ENCODE measurements around the gene MTFR1L.
A peak's percentile ranks its signal among the peaks of the same experiment; 100 is the strongest.

The MTFR1L gene

DNA sequence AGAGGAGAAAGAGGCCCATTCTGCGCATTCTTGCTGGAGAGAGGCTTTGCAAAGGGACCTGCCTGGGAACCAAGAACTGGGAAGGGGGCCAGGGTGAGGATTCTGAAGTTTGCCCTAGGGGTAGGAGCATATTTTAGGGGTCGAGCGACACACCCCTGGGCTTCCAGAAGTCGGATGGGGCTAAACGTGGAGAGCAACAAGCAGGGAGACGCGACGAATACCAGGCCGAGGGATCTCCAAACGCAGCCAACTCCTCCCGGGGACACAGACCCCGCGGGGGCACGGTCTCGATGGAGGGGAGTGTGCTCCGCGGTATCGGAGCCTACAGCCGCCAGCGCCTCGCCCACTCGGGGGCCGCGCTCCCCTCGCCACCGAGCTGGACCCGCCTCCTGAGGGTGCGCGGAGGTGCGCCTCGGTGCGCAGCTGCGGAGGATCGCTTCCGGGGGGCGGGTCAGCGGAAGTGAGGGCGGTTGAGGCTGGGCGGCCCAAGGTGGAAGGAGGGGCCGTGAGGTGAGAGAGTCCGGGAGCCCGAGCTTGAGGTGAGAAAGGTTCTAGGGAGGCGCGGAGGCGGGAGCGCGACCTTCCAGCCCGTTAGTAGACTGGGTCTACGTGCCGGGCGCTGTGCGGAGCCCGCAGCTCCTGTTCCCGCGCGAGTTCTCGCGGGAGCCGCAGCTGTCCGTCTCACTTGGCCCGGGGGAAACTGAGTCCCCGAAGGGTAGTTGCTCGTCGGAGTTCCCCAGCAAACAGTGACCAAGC is at the start of gene MTFR1L:
Gene MTFR1L (plus strand): TSS at position 464 of the 756 bp plus-strand sequence. CDS start 3,151 bp downstream, outside the sequence.
- CTCF ChIA-PET = interaction anchor here (1.9 to 6.0 kb wide), 5 partner anchors 10 to 76 kb away, joined by 5 to 26 read pairs (median 7); no protein-coding TSS in a partner anchor
- peak; percentile 98 for DNase-seq (ENCODE audit: extremely low spot score)
- POLR2A ChIA-PET = no interaction called here
- TF ChIP-seq, protein P1, sequence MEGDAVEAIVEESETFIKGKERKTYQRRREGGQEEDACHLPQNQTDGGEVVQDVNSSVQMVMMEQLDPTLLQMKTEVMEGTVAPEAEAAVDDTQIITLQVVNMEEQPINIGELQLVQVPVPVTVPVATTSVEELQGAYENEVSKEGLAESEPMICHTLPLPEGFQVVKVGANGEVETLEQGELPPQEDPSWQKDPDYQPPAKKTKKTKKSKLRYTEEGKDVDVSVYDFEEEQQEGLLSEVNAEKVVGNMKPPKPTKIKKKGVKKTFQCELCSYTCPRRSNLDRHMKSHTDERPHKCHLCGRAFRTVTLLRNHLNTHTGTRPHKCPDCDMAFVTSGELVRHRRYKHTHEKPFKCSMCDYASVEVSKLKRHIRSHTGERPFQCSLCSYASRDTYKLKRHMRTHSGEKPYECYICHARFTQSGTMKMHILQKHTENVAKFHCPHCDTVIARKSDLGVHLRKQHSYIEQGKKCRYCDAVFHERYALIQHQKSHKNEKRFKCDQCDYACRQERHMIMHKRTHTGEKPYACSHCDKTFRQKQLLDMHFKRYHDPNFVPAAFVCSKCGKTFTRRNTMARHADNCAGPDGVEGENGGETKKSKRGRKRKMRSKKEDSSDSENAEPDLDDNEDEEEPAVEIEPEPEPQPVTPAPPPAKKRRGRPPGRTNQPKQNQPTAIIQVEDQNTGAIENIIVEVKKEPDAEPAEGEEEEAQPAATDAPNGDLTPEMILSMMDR (IDR thresholded peaks at IDR 0.05; ENCODE audit: control extremely low read depth, extremely low read depth, low read depth, missing control alignments) = no peak

DNA sequence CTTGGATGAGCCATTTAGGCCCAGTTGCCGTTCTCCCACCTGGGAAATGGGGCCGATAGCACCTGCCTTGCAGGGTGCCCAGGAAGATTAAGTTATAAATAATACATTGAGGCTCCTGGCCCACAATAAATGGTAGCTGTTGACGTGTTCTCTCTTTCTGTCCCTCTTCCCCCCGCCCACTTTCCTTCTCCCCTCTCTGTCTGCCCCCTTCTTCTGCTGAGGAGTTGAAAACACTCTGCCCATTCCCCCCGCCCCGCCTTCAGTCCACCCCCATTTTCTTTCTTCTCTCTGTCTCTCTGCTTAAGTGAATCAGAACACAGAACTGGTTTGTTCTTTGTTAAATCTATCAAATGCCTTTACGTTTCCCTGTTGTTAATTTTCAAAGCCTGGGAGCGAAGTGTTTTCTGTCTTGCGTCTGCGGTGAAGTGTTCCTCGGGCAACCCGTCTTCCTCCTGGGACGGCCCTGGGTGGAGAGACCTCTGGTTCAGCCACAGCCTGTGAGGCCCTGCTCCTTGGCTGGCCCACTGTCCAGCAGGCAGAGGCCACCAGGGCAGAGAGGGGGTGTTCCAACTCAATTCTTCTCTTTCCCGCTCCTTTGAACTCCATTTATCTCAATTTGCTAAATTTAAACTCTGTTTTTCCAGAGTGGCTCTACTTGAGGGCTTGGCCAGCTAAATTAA is 49.1 kb upstream of the MTFR1L start:
- POLR2A ChIA-PET = no interaction called here
- TF ChIP-seq, protein P1 (IDR thresholded peaks at IDR 0.05; ENCODE audit: control extremely low read depth, extremely low read depth, low read depth, missing control alignments) = no peak
- no peak for DNase-seq (ENCODE audit: extremely low spot score)
- CTCF ChIA-PET = interaction anchor here (1.5 kb wide), 1 partner anchor 28 kb away, joined by 3 read pairs; no protein-coding TSS in a partner anchor

DNA sequence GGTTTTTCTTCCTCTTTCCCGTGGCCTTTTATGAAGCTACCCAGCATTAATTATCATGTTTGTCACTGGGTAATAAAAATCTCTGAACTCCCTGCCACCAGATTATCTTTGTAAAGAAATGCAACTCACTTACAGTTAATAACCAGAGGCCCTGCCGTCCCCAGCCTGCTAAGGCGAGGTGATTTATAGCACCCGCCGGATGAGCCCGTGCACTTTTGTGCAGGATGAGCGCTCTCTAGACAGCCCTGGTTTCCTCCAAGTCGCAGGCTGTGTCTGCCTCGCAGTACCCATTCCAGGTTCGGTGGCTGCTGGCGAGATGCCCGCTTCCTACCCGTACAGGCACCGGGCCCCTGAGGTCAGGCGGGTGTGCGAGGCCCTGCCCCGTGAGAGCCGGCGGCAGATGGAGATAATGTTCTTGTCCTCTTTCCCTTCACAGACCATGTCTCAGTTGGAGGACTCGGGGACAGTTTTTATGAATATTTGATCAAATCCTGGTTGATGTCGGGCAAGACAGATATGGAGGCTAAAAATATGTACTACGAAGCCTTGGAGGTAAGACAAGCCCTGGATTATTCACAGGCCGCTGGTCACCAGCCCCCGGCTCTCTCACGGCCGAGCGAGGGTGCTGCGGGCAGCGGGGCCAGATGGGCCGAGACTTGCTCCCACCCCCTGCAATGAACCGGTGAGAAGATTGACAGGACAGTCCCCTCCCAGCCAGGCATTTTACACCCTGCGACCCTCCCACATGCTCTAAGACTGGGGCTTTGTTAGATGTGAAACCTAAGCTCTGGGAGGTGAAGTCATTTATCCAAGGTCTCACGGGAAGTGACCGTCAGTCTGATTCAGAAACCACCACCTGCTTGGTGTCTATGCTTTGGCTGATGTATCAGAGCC is 48.3 kb upstream of the MTFR1L start:
- TF ChIP-seq, protein P1 (IDR thresholded peaks at IDR 0.05; ENCODE audit: control extremely low read depth, extremely low read depth, low read depth, missing control alignments) = no peak
- CTCF ChIA-PET = interaction anchor here (0.8 to 1.5 kb wide), 2 partner anchors 18 to 27 kb away, joined by 3 read pairs; no protein-coding TSS in a partner anchor

DNA sequence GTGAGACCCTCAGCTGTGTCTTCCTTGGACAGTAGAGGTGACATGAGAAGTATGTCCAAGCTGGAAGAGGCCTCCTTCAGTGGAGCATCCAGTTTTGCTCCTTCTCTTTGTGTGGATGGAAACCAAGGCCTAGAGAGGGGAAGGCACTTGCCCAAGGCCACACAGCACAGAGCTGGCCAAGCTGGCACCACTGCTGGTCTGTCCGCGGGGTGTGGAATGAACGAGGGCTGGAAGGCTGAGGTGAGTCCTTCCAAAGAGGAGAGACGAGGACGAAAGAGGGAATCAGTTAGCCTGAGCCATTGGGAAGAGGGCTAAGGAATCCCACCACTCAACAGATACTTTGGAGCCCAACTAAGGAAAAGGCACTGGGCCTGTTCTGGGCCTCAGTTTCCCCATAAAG is 47.6 kb upstream of the MTFR1L start:
- CTCF ChIA-PET = interaction anchor here (0.8 kb wide), 1 partner anchor 17 kb away, joined by 3 read pairs; no protein-coding TSS in a partner anchor
- DNase-seq (ENCODE audit: extremely low spot score) = no peak
- POLR2A ChIA-PET = no interaction called here
- TF ChIP-seq, protein P1 (IDR thresholded peaks at IDR 0.05; ENCODE audit: control extremely low read depth, extremely low read depth, low read depth, missing control alignments) = no peak

More for the DNA sequence above, 48.3 kb upstream of the MTFR1L start:
- peak; percentile 78 for DNase-seq (ENCODE audit: extremely low spot score)
- POLR2A ChIA-PET = no interaction called here

DNA sequence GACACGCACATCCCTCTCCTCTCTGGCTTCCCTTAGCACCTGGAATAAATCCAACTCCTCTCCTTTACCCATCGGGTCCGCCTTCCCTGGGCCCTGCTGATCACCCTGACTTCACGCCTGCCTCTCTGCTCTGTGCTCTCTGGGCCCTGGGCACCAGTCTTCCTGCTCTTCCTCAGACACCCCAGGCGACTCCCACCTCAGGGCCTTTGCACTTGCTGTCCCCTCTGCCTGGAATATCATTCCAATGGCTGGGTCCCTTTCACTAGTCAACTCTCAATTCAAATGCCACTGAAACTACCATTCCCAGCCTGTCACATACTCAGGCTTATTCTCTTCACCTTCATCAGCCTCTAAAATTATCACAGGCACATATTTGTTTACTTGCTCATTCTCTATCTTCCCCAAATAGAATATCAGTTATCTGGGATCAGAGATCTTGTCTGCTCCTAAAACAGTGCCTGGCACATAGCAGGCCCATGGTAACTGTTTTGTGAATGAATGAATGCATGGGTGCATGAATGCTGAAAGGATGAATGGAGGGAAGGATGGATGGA is 47.0 kb upstream of the MTFR1L start:
- TF ChIP-seq, protein P1 (IDR thresholded peaks at IDR 0.05; ENCODE audit: control extremely low read depth, extremely low read depth, low read depth, missing control alignments) = no peak
- ChIA-PET CTCF (no interaction called here), POLR2A (no interaction called here)
- DNase-seq (ENCODE audit: extremely low spot score) = no peak
